ENCODE measurements around the gene NOPCHAP1. TPM values are rescaled to one million over a fixed set of nuclear protein-coding genes. Genes with fewer than 3 reads are reported as not detected.

Gene NOPCHAP1
- total RNA-seq, 2 experiments from 2014 or later = 12.1 to 33.9 TPM

DNA sequence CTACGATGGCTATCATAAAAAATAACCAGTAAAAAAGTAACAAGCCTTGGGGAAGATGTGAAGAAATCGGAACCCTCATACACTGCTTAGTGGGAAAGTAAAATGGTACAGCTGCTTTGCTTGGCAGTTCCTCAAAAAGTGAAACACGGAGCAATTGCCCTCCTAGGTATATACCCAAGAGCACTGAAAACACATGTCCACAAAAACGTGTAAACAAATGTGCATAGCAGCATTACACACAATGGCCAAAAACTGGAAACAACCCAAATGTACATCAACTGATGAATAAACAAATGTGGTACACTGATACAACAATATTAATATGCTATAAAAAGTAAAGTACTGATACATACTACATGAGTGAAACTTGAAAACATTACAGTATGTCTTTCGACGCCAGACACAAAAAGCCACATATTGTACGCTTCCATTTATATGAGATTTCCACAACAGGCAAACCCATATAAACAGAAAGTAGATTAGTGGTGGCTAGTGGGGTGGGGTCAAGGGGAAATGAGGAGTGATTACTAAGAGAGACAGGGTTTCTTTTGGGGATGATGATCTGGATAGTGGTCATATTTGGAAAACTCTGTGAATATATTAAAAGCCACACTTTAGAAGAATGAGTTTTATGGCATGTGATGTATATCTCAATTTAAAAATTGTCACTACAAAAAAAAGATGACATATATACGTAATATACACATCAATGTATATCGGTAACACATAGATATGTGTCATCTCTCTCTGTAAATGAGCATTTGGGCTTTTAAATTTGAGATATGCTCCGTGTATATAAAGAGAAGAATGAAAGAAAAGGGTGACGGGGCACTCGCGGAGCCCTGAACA, 29.0 kb upstream of the NOPCHAP1 start:
- TF ChIP-seq EZH2phosphoT487 (IDR thresholded peaks at IDR 0.05; ENCODE audit: borderline replicate concordance, low read depth, low read length) (no peak), CTCF (conservative IDR thresholded peaks at IDR 0.05; ENCODE audit: low read length) (no peak)
- Histone ChIP-seq H3K4me3 (ENCODE audit: low read depth, low read length, poor library complexity, severe bottlenecking) (peak overlapping the region; percentile 78), H3K4me1 (ENCODE audit: insufficient read depth, low read length, poor library complexity, severe bottlenecking) (peaks cover 22% of the 10 kb centered on the region), H3K9me2 (ENCODE audit: insufficient read depth, low read length) (no peaks in the 10 kb centered on the region), H3K36me3 (ENCODE audit: insufficient read depth, low read length) (no peaks in the 10 kb centered on the region), H3K79me2 (ENCODE audit: insufficient read depth, low read depth, low read length) (0 out of 2 replicates have a peak, but pooled peaks cover 4% of the 10 kb centered on the region), H3K4me2 (ENCODE audit: low read length) (peak overlapping the region; percentile 76), H4K20me1 (ENCODE audit: insufficient read depth, low read length) (no peaks in the 10 kb centered on the region), H3K27ac (ENCODE audit: low read depth, low read length, poor library complexity, severe bottlenecking) (no peak overlapping the region), H3K9me3 (ENCODE audit: low read length) (no peaks in the 10 kb centered on the region), H2AFZ (ENCODE audit: low read length) (peak overlapping the region; percentile 50; the same call in 1 of the 2 replicates)
- CTCF ChIA-PET (ENCODE audit: unreplicated experiment) = no interaction called here
- intact Hi-C loops (cut with micrococcal nuclease; ENCODE audit: unreplicated experiment) = loop anchor here (5.0 kb wide), 2 partner anchors 575 to 670 kb away; no protein-coding TSS in a partner anchor
- BruUV-seq (replicated peaks) = TSS peak; percentile 65
- no peak for DNase-seq (ENCODE audit: low spot score)
- POLR2A ChIA-PET = interaction anchor here (1.2 kb wide), 1 partner anchor 983 kb away, joined by 4 read pairs; no protein-coding TSS in a partner anchor

GRCh38 chr12:104957719-104958000, 28.5 kb upstream of the NOPCHAP1 start:
- H3K9me2 ChIP-seq (ENCODE audit: insufficient read depth, low read length) = no peaks in the 10 kb centered on the region
- H4K20me1 ChIP-seq (ENCODE audit: insufficient read depth, low read length) = no peaks in the 10 kb centered on the region
- H3K4me1 ChIP-seq (ENCODE audit: insufficient read depth, low read length, poor library complexity, severe bottlenecking) = peaks cover 22% of the 10 kb centered on the region
- H3K4me2 ChIP-seq (ENCODE audit: low read length) = peak overlapping the region; percentile 76
- H2AFZ ChIP-seq (ENCODE audit: low read length) = peak overlapping the region; percentile 50; the same call in 1 of the 2 replicates
- no peak overlapping the region for H3K27ac ChIP-seq (ENCODE audit: low read depth, low read length, poor library complexity, severe bottlenecking)
- no peak for TF ChIP-seq CTCF (conservative IDR thresholded peaks at IDR 0.05; ENCODE audit: low read length)
- no peak for TF ChIP-seq EZH2phosphoT487 (IDR thresholded peaks at IDR 0.05; ENCODE audit: borderline replicate concordance, low read depth, low read length)
- peak overlapping the region; percentile 78 for H3K4me3 ChIP-seq (ENCODE audit: low read depth, low read length, poor library complexity, severe bottlenecking)
- DNase-seq (ENCODE audit: low spot score) = no peak
- ChIA-PET CTCF (ENCODE audit: unreplicated experiment) (no interaction called here), POLR2A (no interaction called here)
- no peaks in the 10 kb centered on the region for H3K9me3 ChIP-seq (ENCODE audit: low read length)
- no TSS peak for BruUV-seq (replicated peaks)
- H3K36me3 ChIP-seq (ENCODE audit: insufficient read depth, low read length) = no peaks in the 10 kb centered on the region
- intact Hi-C loops (cut with micrococcal nuclease; ENCODE audit: unreplicated experiment) = loop anchor here (5.0 kb wide), 2 partner anchors 575 to 670 kb away; no protein-coding TSS in a partner anchor
- 0 out of 2 replicates have a peak, but pooled peaks cover 4% of the 10 kb centered on the region for H3K79me2 ChIP-seq (ENCODE audit: insufficient read depth, low read depth, low read length)

Measured in OCI-LY7 (cell line).